Glutamatergic neuron (in vitro differentiated cells): ENCODE data around the gene ATG4B. TPM values are rescaled to one million over a fixed set of nuclear protein-coding genes. Genes with fewer than 3 reads are reported as not detected.
A peak's percentile ranks its signal among the peaks of the same experiment; 100 is the strongest.

ENCODE experiments used
- DNase-seq: peaks from one replicate; pipeline ENCODE4 v3.0.0; 2022
- H3K27ac Mint-ChIP-seq: one replicate; pipeline ENCODE4 v1.8.0; 2020; ENCODE audit warnings: mild to moderate bottlenecking, mixed read lengths, inconsistent platforms; ENCODE audit not compliant: unreplicated experiment
- H3K27me3 Mint-ChIP-seq: one replicate; pipeline ENCODE4 v1.8.0; 2020; ENCODE audit warnings: mild to moderate bottlenecking, moderate library complexity, mixed read lengths, inconsistent platforms; ENCODE audit not compliant: unreplicated experiment
- H3K36me3 Mint-ChIP-seq: one replicate; pipeline ENCODE4 v1.8.0; 2020; ENCODE audit warnings: mild to moderate bottlenecking, mixed read lengths, inconsistent platforms; ENCODE audit not compliant: unreplicated experiment
- H3K4me1 Mint-ChIP-seq: one replicate; pipeline ENCODE4 v1.8.0; 2020; ENCODE audit warnings: mild to moderate bottlenecking, low read depth, mixed read lengths, inconsistent platforms; ENCODE audit not compliant: unreplicated experiment
- H3K4me3 Mint-ChIP-seq: one replicate; pipeline ENCODE4 v1.8.0; 2020; ENCODE audit warnings: mild to moderate bottlenecking, mixed read lengths, inconsistent platforms; ENCODE audit not compliant: unreplicated experiment
- H3K9me3 Mint-ChIP-seq: one replicate; pipeline ENCODE4 v1.8.0; 2020; ENCODE audit warnings: mild to moderate bottlenecking, moderate library complexity, mixed read lengths, inconsistent platforms; ENCODE audit not compliant: unreplicated experiment
- total RNA-seq: library from RNA; stranded (reverse); fragmentation: NEBNext Ultra II Directional; extraction: Animal tissue kit (Norgen Biotek cat#: 25700); gene quantifications from one replicate; pipeline ENCODE4 v1.2.1, GENCODE V29; 2021; ENCODE audit not compliant: unreplicated experiment
- TF ChIP-seq, protein P1 (sequence below): fragments of 200-600 bp; sonication (generic); IDR thresholded peaks from one replicate; pipeline ENCODE4 v1.5.0; 2021; ENCODE audit not compliant: partially characterized antibody, unreplicated experiment

Gene ATG4B
- total RNA-seq, 1 donor from 2014 or later: 115 TPM

DNA sequence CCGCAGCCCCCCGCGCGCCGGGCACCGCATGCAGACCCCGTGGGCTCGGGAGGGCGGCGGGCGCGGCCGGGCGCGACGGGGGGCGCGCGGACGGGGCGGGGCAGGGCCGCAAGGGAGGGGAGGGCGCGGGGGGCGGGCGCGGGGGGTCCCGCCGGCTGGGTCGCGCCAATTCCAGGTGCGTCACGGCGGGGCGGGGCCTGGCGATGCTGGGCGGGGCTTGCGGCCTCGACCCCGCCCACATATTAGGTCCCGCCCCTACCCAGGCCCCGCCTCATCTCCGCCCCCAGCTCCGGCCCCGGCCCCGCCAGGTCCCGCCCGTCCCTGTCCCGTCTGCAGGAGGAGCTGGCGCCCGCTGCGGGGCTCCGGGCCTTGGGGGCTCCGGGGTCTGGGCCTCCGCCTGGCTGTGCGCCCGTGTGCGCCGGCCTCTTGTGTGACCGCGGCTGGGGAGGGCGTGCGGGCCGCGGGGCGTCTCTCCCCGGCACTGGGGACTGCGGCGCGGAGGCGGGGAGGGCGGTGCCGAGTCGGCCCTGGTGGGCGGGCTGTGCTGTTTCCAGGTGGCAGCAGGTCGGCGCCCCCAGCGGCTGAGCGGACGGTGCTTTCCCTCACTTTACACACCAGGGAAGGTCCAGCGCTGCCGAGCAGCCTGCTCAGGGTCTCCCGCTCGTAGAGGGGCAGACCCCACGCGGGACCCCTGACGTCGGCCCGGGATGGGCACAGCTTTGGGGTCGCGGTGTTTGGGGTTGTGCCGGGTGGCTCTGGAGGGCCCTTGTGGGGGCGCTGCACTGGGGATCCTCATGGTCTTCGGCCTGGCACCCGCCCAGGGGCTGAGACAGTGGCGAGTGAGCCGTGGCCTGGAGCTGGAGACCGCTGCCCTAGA, 64.9 kb downstream of the ATG4B start:
- Mint-ChIP-seq H3K27ac (peak overlapping the region; percentile 81), H3K9me3 (peaks cover 10% of the 10 kb centered on the region), H3K4me3 (peak overlapping the region; percentile 83), H3K36me3 (peaks cover 7% of the 10 kb centered on the region), H3K27me3 (peaks cover 4% of the 10 kb centered on the region), H3K4me1 (peaks cover 4% of the 10 kb centered on the region)
- DNase-seq: peak; percentile 89
- TF ChIP-seq, protein P1, sequence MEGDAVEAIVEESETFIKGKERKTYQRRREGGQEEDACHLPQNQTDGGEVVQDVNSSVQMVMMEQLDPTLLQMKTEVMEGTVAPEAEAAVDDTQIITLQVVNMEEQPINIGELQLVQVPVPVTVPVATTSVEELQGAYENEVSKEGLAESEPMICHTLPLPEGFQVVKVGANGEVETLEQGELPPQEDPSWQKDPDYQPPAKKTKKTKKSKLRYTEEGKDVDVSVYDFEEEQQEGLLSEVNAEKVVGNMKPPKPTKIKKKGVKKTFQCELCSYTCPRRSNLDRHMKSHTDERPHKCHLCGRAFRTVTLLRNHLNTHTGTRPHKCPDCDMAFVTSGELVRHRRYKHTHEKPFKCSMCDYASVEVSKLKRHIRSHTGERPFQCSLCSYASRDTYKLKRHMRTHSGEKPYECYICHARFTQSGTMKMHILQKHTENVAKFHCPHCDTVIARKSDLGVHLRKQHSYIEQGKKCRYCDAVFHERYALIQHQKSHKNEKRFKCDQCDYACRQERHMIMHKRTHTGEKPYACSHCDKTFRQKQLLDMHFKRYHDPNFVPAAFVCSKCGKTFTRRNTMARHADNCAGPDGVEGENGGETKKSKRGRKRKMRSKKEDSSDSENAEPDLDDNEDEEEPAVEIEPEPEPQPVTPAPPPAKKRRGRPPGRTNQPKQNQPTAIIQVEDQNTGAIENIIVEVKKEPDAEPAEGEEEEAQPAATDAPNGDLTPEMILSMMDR: peak; percentile 65

DNA sequence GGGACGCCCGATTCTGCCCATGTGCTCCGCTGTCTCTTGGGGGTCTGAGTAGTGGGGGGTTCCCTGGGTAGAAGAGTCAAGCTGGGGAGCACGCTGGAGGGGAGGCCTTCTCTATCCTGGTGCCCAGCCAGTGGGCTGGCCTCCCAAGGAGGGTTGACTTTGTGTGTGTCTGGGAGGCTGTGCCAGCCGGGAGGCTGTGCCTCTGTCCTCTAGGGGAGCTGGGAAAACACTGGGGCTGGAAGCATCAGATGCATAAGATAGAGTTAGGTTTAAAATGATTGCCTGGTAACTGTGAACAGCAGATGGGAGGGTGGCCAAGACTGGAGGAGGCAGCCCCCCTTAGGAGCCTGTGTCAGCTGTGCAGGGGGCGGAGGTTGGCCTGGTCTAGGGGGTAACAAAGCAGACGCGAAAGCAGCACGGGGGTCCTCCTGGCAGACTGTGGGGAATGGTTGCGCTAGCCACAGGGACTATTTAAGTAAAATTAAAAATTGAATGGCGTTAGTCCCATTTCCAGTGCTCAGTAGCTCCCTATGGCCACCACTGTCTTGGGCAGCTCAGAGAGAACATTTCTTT, 65.6 kb downstream of the ATG4B start:
- Mint-ChIP-seq H3K27ac (peak overlapping the region; percentile 81), H3K27me3 (peaks cover 2% of the 10 kb centered on the region), H3K36me3 (peaks cover 7% of the 10 kb centered on the region), H3K9me3 (peaks cover 10% of the 10 kb centered on the region), H3K4me3 (peak overlapping the region; percentile 83), H3K4me1 (peaks cover 4% of the 10 kb centered on the region)
- no peak for DNase-seq
- TF ChIP-seq, protein P1: no peak

DNA sequence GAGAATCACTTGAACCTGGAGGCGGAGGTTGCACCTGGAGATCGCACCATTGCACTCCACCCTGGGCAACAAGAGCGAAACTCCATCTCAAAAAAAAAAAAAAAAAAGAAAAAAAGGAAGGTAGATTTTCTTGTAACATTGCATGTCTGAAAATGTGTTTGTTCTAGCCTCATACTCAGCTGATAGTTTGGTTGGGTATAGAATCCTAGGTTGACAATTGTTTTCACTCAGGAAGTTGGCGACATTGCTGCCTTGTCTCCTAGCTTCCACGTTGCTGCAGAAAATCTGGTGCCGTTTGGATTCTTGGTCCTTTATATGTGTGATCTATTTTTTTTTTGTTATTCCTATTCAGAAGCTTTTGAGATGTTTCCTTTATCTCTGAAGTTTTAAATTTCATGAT, 69.0 kb downstream of the ATG4B start:
- H3K9me3 Mint-ChIP-seq: peaks cover 10% of the 10 kb centered on the region
- H3K36me3 Mint-ChIP-seq: peaks cover 21% of the 10 kb centered on the region
- no peak for DNase-seq

DNA sequence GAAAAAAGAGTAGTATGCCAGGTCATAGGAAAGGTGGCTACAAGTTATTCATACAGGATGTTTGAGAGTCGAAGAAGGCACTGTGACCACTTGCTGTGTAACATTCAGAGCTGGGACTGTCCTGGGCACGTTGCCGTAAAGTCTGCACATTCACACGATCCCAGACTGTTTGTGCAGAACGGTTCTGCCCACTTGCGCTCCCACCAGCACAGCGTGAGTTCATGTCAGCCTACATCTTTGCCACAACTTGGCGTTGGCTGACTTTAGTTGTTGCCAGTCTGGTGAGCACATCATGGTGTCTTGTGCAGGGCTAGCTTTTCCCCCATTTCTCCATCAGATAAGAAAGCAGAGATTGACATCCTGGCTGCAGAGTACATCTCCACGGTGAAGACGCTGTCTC, 71.4 kb downstream of the ATG4B start:
- no peak overlapping the region for H3K4me3 Mint-ChIP-seq

More for the DNA sequence above, 69.0 kb downstream of the ATG4B start:
- Mint-ChIP-seq H3K4me3 (no peak overlapping the region), H3K4me1 (peaks cover 4% of the 10 kb centered on the region), H3K27me3 (peaks cover 3% of the 10 kb centered on the region), H3K27ac (no peak overlapping the region)
- TF ChIP-seq, protein P1: no peak

More for the DNA sequence above, 71.4 kb downstream of the ATG4B start:
- Mint-ChIP-seq H3K36me3 (peaks cover 22% of the 10 kb centered on the region), H3K27me3 (peaks cover 3% of the 10 kb centered on the region), H3K27ac (no peak overlapping the region), H3K9me3 (peaks cover 7% of the 10 kb centered on the region), H3K4me1 (no peaks in the 10 kb centered on the region)
- TF ChIP-seq, protein P1: no peak
- DNase-seq: no peak
